GM21528 (cell line): ENCODE data around the gene MANBA.
"Not testable (repeated sequence)": the region's sequence is repeated elsewhere in the genome, so short reads cannot be mapped to it uniquely, and the experiment has no call there.

Source experiments
- ATAC-seq: cut with Tn5 transposase; IDR thresholded peaks from one replicate; pipeline ENCODE4 v1.9.1; 2021; ENCODE audit warnings: mild to moderate bottlenecking, moderate library complexity; ENCODE audit not compliant: unreplicated experiment, low FRiP score

Gene MANBA

DNA sequence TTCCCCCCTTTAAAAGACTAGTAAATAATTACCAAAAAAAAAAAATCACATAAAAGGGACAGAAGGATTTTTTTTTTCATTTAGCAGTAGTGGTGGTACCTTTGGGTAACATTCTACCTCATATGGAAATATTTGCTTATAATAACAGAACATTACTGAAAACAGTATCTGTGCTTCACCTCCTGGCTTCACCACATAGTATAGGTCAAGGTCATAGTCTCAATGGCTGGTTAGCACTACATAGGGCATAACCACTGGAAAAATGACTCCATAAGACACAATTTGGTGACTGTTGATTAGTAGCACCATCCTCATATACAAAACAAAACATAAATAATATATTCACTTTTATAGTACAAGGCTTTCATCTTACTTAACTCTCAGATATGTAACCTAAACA is 34.7 kb downstream of the MANBA start:
- ATAC-seq, result no peak

DNA sequence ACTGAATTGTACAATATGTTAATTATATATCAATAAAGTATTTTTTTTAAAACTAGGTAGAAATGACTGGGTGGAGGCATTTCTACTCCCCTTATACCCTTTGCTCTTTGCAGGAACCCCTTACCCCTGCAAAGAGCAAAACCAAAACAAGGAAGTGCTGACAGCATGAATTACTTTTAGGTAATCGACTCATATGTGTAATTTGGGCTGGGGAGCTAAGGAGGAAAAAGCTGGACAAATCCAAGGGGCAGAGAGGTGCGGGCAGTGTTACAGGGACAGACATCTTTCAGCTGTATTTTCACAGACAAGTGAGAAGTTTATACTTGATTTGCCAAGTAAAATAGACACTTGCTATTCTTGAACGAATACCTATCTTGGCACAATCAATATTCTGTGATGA is 35.5 kb downstream of the MANBA start:
- ATAC-seq, result no peak

- no peak for ATAC-seq
Observed at GRCh38 chr4:102723511-102723910, 37.3 kb downstream of the MANBA start.

DNA sequence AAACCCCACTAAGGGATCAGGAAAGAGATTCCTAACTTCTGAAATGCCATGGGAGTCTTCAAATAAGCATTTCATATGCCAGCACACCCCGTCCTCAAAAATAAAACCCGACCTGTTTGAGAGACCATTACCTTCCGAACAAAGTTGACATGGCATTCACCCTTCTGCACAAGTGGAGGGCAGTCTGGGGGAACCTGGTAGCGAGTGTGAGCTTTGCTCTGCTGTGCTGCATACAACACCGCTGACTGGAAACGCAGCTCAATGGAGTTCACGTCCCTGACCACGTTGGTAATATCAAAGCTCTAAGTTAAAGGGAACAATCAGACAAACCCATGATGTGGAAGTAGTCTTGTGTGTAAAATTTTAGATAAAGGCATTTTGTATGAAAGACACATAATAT is 38.0 kb downstream of the MANBA start:
- ATAC-seq, result no peak

DNA sequence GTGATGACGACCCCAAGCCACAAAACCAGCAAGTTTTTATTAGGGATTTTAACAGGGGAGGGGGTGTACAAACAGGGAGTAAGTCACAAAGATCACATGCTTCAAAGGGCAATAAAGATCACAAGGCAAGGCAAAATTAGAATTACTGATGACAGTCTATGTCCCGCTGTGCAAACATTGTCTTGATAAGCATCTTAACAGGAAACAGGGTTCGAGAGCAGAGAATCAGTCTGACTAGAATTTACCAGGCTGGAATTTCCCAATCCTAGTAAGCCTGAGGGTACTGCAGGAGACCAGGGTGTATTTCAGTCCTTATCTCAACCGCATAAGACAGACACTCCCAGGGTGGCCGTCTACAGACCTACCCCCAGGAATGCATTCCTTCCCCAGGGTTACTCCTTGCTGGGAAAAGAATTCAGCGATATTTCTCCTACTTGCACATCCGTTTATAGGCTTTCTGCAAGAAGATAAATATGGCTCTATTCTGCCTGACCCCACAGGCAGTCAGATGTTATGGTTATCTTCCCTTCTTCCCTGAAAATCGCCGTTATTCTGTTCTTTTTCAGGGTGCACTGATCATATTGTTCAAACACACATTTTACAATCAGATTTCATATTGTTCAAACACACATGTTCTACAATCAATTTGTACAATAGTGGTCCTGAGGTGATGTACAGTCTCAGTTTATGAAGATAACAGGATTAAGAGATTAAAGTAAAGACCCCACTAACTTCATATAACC is 41.8 kb downstream of the MANBA start:
- ATAC-seq, result not testable (repeated sequence)

GRCh38 chr4:102717448-102718092 is 43.2 kb downstream of the MANBA start:
- no peak for ATAC-seq

- ATAC-seq, result no peak
Observed at GRCh38 chr4:102715057-102715456, 45.7 kb downstream of the MANBA start.

- ATAC-seq, result not testable (repeated sequence)
Observed at GRCh38 chr4:102713774-102714173, 47.0 kb downstream of the MANBA start.

- no peak for ATAC-seq
Observed at GRCh38 chr4:102713096-102713495, 47.7 kb downstream of the MANBA start.

- no peak for ATAC-seq
Observed at GRCh38 chr4:102710986-102711385, 49.8 kb downstream of the MANBA start.

GRCh38 chr4:102709060-102709459 is 51.7 kb downstream of the MANBA start:
- ATAC-seq, result not testable (repeated sequence)

DNA sequence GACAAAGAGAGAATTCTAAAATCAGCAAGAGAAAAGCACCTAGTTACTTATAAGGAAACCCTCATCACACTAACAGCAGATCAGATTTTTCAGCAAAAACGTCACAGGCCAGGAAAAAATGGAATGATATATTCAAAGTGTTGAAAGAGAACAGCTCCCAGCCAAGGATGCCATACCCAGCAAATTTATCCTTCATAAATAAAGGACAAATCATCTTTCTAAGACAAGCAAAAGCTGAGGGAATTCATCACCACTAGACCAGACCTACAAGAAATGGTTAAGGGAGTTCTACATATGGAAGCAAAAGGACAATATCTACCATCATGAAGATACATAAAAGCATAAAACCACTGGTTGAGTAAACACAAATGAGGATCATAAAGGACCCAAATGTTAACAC is 53.6 kb downstream of the MANBA start:
- no peak for ATAC-seq

DNA sequence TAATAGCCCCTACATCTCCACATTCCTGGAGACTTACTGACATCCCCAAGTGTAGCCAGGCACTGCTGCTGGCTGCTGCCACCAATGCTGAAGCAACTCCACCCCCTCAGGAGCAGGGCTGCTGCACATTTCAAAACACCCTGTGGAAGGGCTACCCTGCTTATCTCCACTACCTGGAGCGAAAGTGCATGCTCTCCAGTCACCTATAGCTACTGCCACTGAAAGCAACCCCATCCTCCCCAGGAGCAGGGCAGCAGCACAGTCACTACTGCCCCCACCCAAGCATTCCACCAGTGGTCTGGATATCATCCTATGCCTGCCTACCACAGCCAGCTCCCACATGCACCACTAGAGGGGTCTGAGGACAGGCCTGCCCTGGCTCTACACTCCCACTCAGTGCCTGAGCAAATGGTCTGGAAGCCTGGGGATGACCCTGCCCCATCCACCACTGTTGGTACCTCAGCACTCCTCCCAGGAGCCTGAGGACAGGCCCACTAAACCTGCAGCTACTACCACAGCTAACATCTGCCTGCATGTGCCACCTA is 55.3 kb downstream of the MANBA start:
- no peak for ATAC-seq

DNA sequence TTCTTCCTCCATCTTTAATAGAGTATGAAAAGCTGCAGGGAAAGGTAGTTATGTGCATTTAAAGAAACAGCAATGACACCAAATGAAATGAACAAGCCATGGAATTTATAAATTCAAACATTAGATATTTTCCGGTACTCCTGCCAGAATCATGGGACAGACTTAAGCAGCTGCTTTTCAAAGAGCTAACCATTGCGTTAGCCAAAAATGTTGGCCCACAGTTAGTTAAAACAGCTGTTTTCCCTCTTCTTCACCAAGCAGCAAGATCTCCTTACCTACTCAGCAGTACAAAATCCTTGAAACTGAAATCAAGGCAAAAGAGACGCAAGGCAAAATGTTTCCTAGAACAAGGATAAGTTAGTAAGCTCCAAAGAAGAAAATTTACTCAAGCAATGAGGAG is 64.0 kb downstream of the MANBA start:
- ATAC-seq, result no peak

DNA sequence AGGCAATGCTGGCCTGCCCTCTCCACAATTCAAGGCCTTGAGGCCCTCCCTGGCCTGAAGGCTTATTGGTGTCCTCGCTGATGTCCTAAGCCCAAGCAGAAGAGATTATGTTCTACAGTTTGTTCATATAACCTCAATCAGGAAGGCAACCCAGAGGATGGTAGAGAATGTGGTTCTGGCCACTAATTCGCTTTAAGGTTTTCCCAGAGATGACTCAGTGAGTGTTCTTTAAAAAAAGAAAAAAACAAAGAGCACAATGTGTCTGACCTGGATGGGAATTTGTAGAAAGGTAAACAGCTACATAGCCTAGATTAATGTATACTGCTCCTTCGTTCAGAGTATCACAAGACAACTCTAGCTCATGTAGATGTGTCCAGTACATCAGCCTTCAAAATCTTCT is 66.0 kb downstream of the MANBA start:
- no peak for ATAC-seq

GRCh38 chr4:102693861-102694260 is 66.9 kb downstream of the MANBA start:
- no peak for ATAC-seq

DNA sequence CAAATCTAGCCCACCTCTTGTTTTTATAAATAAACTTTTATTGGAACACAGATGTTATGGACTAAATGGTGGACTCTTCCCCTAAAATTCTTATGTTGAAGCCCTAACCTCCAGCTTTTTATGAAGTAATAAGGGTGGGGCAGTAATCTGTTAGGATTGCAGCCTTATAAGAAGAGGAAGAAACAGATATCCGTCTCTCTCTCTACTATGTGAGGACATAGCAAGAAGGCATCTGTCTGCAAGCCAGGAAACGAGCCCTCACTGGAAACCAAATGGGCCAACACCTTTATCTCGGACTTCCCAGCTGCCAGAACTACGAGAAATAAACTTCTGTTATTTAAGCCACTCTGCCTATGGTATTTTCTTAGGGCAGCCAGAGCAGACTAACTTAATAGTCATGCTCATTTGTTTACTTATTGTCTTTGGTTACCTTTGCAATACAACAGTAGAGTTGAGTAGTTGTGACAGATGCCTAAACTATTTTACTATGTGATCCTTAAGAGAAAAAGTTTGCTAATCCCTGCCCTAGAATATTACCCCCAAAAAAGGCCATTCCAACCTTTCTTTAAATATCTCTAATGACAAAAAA is 67.4 kb downstream of the MANBA start:
- ATAC-seq, result no peak

DNA sequence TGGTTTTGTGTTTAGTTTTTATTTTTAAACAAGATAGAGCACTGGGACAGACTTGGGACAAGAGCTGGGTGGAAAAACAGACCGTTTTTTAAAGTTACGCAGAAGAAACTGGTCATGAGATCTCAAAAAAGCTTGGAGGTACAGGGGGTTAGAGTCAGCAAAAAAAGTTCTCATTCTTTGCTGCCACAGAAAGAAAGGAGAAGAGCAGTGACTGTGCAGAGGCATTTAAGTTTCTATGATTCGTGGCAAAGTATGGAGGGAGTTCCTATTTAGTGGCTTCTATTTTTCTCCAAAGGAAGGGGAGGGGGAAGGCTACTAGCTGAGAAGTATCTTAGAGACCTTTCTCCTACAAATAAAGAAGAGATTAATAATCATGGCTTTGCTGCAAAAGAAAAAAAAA is 68.3 kb downstream of the MANBA start:
- ATAC-seq, result no peak

DNA sequence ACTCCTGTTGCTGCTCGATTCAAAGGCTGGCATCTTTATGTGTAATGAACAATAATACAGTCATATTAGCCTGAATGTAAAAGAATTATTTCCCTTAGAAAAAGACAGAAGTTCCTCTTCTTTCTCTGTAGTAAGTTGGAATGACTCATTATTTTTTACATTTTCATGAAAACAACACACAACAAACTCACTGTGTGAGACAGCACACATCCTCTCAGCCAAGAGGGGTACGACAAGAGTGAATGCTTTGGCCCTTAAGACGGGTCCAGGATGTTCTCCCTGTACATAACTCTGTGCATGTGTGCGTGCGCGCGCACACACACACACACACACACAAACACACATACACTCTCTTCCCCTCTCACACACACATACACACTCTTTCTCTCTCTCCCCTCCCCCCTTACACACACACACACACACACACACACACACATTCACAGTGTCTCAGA is 72.8 kb downstream of the MANBA start:
- peak; percentile 29 for ATAC-seq

DNA sequence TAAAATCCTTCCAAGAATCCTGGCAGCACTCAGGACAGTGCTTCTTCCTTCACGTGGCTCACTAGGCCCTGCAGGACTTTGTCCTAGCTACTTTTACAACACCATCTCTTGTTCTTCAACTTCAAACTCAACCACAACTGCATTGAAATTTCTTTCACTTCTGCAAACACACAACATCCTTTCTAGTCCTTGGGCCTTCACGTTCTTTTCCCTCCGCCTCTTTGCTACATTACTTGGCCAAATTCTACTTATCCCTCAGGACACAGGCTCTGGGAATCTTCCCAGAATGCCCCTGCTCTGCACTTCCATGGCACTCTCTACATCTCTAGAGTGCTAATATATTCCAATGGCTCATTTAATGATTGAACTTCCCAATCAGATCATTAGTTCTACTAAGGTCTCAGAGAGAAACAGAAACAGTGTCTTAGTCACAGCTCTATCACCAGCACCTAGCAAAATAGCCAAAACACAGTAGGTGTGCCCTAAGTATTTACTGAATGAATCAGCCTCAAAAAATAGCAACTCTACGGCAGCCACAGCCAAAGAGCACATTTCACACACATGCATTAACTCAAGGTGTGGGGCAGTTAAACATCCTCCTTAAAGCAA is 73.3 kb downstream of the MANBA start:
- peak; percentile 97 for ATAC-seq

DNA sequence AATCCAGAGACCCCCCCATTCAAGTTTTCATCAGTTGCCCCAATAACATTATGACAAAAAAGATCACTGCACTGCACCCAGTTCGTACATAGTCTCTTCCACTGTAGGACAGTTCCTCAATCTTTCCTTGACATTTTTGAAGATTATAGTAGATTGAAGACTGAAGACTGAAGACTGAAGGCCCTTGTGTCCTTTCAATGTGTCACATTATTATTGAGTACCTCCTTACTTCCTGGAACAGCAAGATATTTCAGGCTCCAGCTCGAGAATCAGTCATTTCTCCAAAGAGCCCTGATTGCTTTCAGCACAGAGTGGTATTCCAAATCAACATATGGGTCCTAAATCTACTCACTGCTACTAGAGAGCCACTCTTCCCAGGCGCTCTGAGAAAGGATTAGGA is 75.0 kb downstream of the MANBA start:
- no peak for ATAC-seq
